ENCODE results near the gene C5.

Gene C5

GRCh38 chr9:120950421-120951388 lies 99.4 kb downstream of the C5 start:
- in situ Hi-C loops (cut with HindIII; ENCODE audit: low sequenced_read_pairs), result no loop called here
- H3K4me3 ChIP-seq (ENCODE audit: low read depth, low read length), result no peak overlapping the region
- TF ChIP-seq CTCF (IDR thresholded peaks at IDR 0.05; ENCODE audit: low read depth, low read length, missing control alignments), result no peak
- DNase-seq (ENCODE audit: low read depth), result no peak

GRCh38 chr9:120949290-120949689 lies 100.8 kb downstream of the C5 start:
- TF ChIP-seq CTCF (IDR thresholded peaks at IDR 0.05; ENCODE audit: low read depth, low read length, missing control alignments), result no peak
- in situ Hi-C loops (cut with HindIII; ENCODE audit: low sequenced_read_pairs), result no loop called here

GRCh38 chr9:120948824-120949223 lies 101.3 kb downstream of the C5 start:
- in situ Hi-C loops (cut with HindIII; ENCODE audit: low sequenced_read_pairs), result no loop called here
- no peak for TF ChIP-seq CTCF (IDR thresholded peaks at IDR 0.05; ENCODE audit: low read depth, low read length, missing control alignments)
- H3K4me3 ChIP-seq (ENCODE audit: low read depth, low read length), result no peak overlapping the region
- no peak for DNase-seq (ENCODE audit: low read depth)

More at GRCh38 chr9:120949290-120949689, 100.8 kb downstream of the C5 start:
- no peak for DNase-seq (ENCODE audit: low read depth)
- H3K4me3 ChIP-seq (ENCODE audit: low read depth, low read length), result no peak overlapping the region

- H3K4me3 ChIP-seq (ENCODE audit: low read depth, low read length), result no peak overlapping the region
- in situ Hi-C loops (cut with HindIII; ENCODE audit: low sequenced_read_pairs), result no loop called here
- TF ChIP-seq CTCF (IDR thresholded peaks at IDR 0.05; ENCODE audit: low read depth, low read length, missing control alignments), result no peak
- no peak for DNase-seq (ENCODE audit: low read depth)
Observed at GRCh38 chr9:120947222-120947621, 102.9 kb downstream of the C5 start.

GRCh38 chr9:120946259-120946658 lies 103.8 kb downstream of the C5 start:
- TF ChIP-seq CTCF (IDR thresholded peaks at IDR 0.05; ENCODE audit: low read depth, low read length, missing control alignments), result no peak
- in situ Hi-C loops (cut with HindIII; ENCODE audit: low sequenced_read_pairs), result no loop called here
- no peak for DNase-seq (ENCODE audit: low read depth)
- no peak overlapping the region for H3K4me3 ChIP-seq (ENCODE audit: low read depth, low read length)

GRCh38 chr9:120944948-120945347 lies 105.1 kb downstream of the C5 start:
- DNase-seq (ENCODE audit: low read depth), result no peak
- TF ChIP-seq CTCF (IDR thresholded peaks at IDR 0.05; ENCODE audit: low read depth, low read length, missing control alignments), result no peak
- H3K4me3 ChIP-seq (ENCODE audit: low read depth, low read length), result no peak overlapping the region
- in situ Hi-C loops (cut with HindIII; ENCODE audit: low sequenced_read_pairs), result no loop called here
